ENCODE data around the gene INO80B.
"Not testable (repeated sequence)": the region's sequence is repeated elsewhere in the genome, so short reads cannot be mapped to it uniquely, and the experiment has no call there.

Gene INO80B

GRCh38 chr2:74474899-74475298, 20.0 kb downstream of the INO80B start:
- in situ Hi-C loops (cut with HindIII; ENCODE audit: low sequenced_read_pairs), result no loop called here

- in situ Hi-C loops (cut with HindIII; ENCODE audit: low sequenced_read_pairs), result no loop called here
Observed at GRCh38 chr2:74481431-74481830, 26.5 kb downstream of the INO80B start.

- in situ Hi-C loops (cut with HindIII; ENCODE audit: low sequenced_read_pairs), result no loop called here
Observed at GRCh38 chr2:74481961-74482800, 27.3 kb downstream of the INO80B start.

GRCh38 chr2:74482801-74483674, 28.2 kb downstream of the INO80B start, which contains the start of the genes CCDC142 and TTC31:
TSS of gene CCDC142 (minus strand) at chr2:74482998. CDS start at chr2:74482837, 161 bp downstream.
TSS of gene TTC31 (plus strand) at chr2:74483081. CDS start at chr2:74483096, 15 bp downstream.
- in situ Hi-C loops (cut with HindIII; ENCODE audit: low sequenced_read_pairs), result no loop called here

GRCh38 chr2:74483675-74484164, 28.8 kb downstream of the INO80B start:
- in situ Hi-C loops (cut with HindIII; ENCODE audit: low sequenced_read_pairs), result not testable (repeated sequence)

GRCh38 chr2:74486141-74486540, 31.3 kb downstream of the INO80B start:
- in situ Hi-C loops (cut with HindIII; ENCODE audit: low sequenced_read_pairs), result no loop called here

GRCh38 chr2:74488643-74489481, 34.0 kb downstream of the INO80B start:
- in situ Hi-C loops (cut with HindIII; ENCODE audit: low sequenced_read_pairs), result no loop called here

GRCh38 chr2:74489906-74490305, 35.0 kb downstream of the INO80B start:
- in situ Hi-C loops (cut with HindIII; ENCODE audit: low sequenced_read_pairs), result loop anchor here (5.0 kb wide), 1 partner anchor 97 kb away; no protein-coding TSS in a partner anchor

GRCh38 chr2:74491648-74492544, 37.0 kb downstream of the INO80B start:
- in situ Hi-C loops (cut with HindIII; ENCODE audit: low sequenced_read_pairs), result loop anchor here (5.0 kb wide), 1 partner anchor 95 kb away; no protein-coding TSS in a partner anchor

- in situ Hi-C loops (cut with HindIII; ENCODE audit: low sequenced_read_pairs), result loop anchor here (5.0 kb wide), 1 partner anchor 94 kb away; no protein-coding TSS in a partner anchor
Observed at GRCh38 chr2:74493546-74493945, 38.7 kb downstream of the INO80B start.

- in situ Hi-C loops (cut with HindIII; ENCODE audit: low sequenced_read_pairs), result no loop called here
Observed at GRCh38 chr2:74495440-74495839, 40.6 kb downstream of the INO80B start.

- in situ Hi-C loops (cut with HindIII; ENCODE audit: low sequenced_read_pairs), result no loop called here
Observed at GRCh38 chr2:74496997-74497776, 42.3 kb downstream of the INO80B start.

- in situ Hi-C loops (cut with HindIII; ENCODE audit: low sequenced_read_pairs), result no loop called here
Observed at GRCh38 chr2:74497777-74498499, 43.1 kb downstream of the INO80B start.

GRCh38 chr2:74498500-74499266, 43.8 kb downstream of the INO80B start:
- in situ Hi-C loops (cut with HindIII; ENCODE audit: low sequenced_read_pairs), result no loop called here

- in situ Hi-C loops (cut with HindIII; ENCODE audit: low sequenced_read_pairs), result no loop called here
Observed at GRCh38 chr2:74499267-74499939, 44.5 kb downstream of the INO80B start, which contains the start of gene LBX2. TSS of gene LBX2 (minus strand) at chr2:74499603. CDS start at chr2:74499537, 66 bp downstream.

- in situ Hi-C loops (cut with HindIII; ENCODE audit: low sequenced_read_pairs), result no loop called here
Observed at GRCh38 chr2:74499940-74500577, 45.2 kb downstream of the INO80B start.
